OCI-LY7 (cell line): ENCODE measurements around the gene GPHN. TPM values are rescaled to one million over a fixed set of nuclear protein-coding genes. Genes with fewer than 3 reads are reported as not detected.
"Not testable (repeated sequence)": the region's sequence is repeated elsewhere in the genome, so short reads cannot be mapped to it uniquely, and the experiment has no call there.

Experiments used
- BruUV-seq: library from RNA; stranded (reverse); fragments of 400-500 nt; replicated peaks from 2 replicates; lab custom pipeline; 2021; lab: Mats Ljungman, UMichigan
- CTCF ChIA-PET: fragments of 300-600 bp; sonication (Branson Sonifier 250); formaldehyde crosslinking; loops from one replicate; lab custom pipeline; 2022; ENCODE audit warnings: antibody characterized with exemption; ENCODE audit not compliant: unreplicated experiment; lab: Charles Lee
- POLR2A ChIA-PET: fragments of 300-600 bp; sonication (Branson Sonifier 250); formaldehyde crosslinking; loops from one replicate; lab custom pipeline; 2022; ENCODE audit warnings: antibody characterized with exemption; lab: Charles Lee
- DNase-seq: peaks from one replicate; pipeline ENCODE4 v3.0.0-alpha.2; 2015; ENCODE audit warnings: low spot score
- H2AFZ ChIP-seq: fragments of 200-600 bp; sonication (generic), shearing (Covaris generic); 2 replicates; pipeline ENCODE4 v1.6.1; 2014; ENCODE audit warnings: mild to moderate bottlenecking, antibody characterized with exemption, low read length, moderate library complexity
- H3K27ac ChIP-seq: fragments of 200-600 bp; sonication (generic); 2 replicates; pipeline ENCODE4 v1.5.1; 2014; ENCODE audit warnings: mixed run types, low read depth, mild to moderate bottlenecking, moderate library complexity, low read length, inconsistent platforms; ENCODE audit not compliant: poor library complexity, severe bottlenecking
- H3K36me3 ChIP-seq: fragments of 200-600 bp; sonication (generic); 2 replicates; pipeline ENCODE4 v1.6.1; 2014; ENCODE audit warnings: mild to moderate bottlenecking, antibody characterized with exemption, low read length, moderate library complexity, mixed read lengths; ENCODE audit not compliant: insufficient read depth
- H3K4me1 ChIP-seq: fragments of 200-600 bp; sonication (generic); 2 replicates; pipeline ENCODE4 v1.5.1; 2014; ENCODE audit warnings: mild to moderate bottlenecking, low read length; ENCODE audit not compliant: insufficient read depth, poor library complexity, severe bottlenecking
- H3K4me2 ChIP-seq: fragments of 200-600 bp; sonication (generic); 2 replicates; pipeline ENCODE4 v1.6.1; 2014; ENCODE audit warnings: mild to moderate bottlenecking, low read length
- H3K4me3 ChIP-seq: fragments of 200-600 bp; sonication (generic); 2 replicates; pipeline ENCODE4 v1.5.1; 2014; ENCODE audit warnings: mild to moderate bottlenecking, low read depth, low read length; ENCODE audit not compliant: poor library complexity, severe bottlenecking
- H3K79me2 ChIP-seq: fragments of 200-600 bp; sonication (generic); 2 replicates; pipeline ENCODE4 v1.6.1; 2016; ENCODE audit warnings: low read depth, mild to moderate bottlenecking, low read length, moderate library complexity, mixed read lengths; ENCODE audit not compliant: insufficient read depth
- H3K9me2 ChIP-seq: fragments of 200-600 bp; sonication (generic); 2 replicates; pipeline ENCODE4 v1.6.1; 2016; ENCODE audit warnings: mild to moderate bottlenecking, low read length, mixed read lengths; ENCODE audit not compliant: insufficient read depth
- H3K9me3 ChIP-seq: fragments of 200-600 bp; sonication (generic); 2 replicates; pipeline ENCODE4 v1.6.1; 2014; ENCODE audit warnings: mild to moderate bottlenecking, mixed run types, low read length, mixed read lengths
- H4K20me1 ChIP-seq: fragments of 200-600 bp; sonication (generic); 2 replicates; pipeline ENCODE4 v1.6.1; 2014; ENCODE audit warnings: mild to moderate bottlenecking, antibody characterized with exemption, low read length, moderate library complexity, mixed read lengths; ENCODE audit not compliant: insufficient read depth
- EZH2phosphoT487 ChIP-seq: fragments of 200-600 bp; sonication (generic); IDR thresholded peaks from 2 replicates; pipeline ENCODE4 v1.6.1; 2018; ENCODE audit warnings: low read depth, borderline replicate concordance, mild to moderate bottlenecking, mixed run types, antibody characterized with exemption, low read length, moderate library complexity, mixed read lengths
- intact Hi-C: fragments of 100-400 bp; cut with micrococcal nuclease; formaldehyde crosslinking; loops from one replicate; pipeline ENCODE4 v1.10.0; 2022; ENCODE audit not compliant: unreplicated experiment
- total RNA-seq, 2 experiments: library from RNA; depleted of rRNA in 1 of 2; stranded (reverse); fragments of >200 nt in 1 of 2; shearing (Covaris generic) in 1 of 2; gene quantifications; 2 replicates each; pipeline ENCODE4 v1.2.3, GENCODE V29; 2014 to 2022
- TF ChIP-seq, protein P1 (sequence below): fragments of 200-600 bp; sonication (generic); conservative IDR thresholded peaks from 2 replicates; pipeline ENCODE4 v1.5.1; 2014; ENCODE audit warnings: mild to moderate bottlenecking, antibody characterized with exemption, low read length, moderate library complexity, mixed read lengths

Gene GPHN
- total RNA-seq, 2 experiments from 2014 or later, result not detected

DNA sequence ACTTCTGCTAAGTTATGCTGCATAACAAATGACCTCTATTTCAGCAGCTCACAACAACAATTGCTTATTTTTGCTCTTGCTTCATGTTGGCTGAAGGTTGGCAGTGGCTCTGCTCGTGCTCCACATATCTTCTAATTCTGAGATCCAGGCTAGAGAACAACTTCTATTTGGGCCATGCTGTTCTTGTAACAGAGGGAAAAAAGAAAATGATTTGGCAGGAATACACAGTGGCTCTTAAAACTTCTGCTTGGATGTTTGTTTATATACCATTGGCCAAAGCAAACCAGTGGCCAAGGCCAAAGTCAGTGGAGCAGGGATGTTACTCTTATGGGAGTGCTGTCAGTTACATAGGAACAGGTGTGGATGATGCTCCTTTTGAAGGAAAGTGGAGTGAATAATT lies 32.1 kb downstream of the GPHN start:
- no peak overlapping the region for H3K4me3 ChIP-seq
- no peak overlapping the region for H2AFZ ChIP-seq
- ChIA-PET POLR2A (no interaction called here), CTCF (no interaction called here)
- H3K79me2 ChIP-seq, result no peaks in the 10 kb centered on the region
- DNase-seq, result no peak
- H3K27ac ChIP-seq, result no peak overlapping the region
- intact Hi-C loops, result no loop called here
- H3K9me3 ChIP-seq, result no peaks in the 10 kb centered on the region
- H3K4me1 ChIP-seq, result no peaks in the 10 kb centered on the region
- no peaks in the 10 kb centered on the region for H3K36me3 ChIP-seq
- no peak overlapping the region for H3K4me2 ChIP-seq
- H4K20me1 ChIP-seq, result no peaks in the 10 kb centered on the region
- TF ChIP-seq, protein P1, sequence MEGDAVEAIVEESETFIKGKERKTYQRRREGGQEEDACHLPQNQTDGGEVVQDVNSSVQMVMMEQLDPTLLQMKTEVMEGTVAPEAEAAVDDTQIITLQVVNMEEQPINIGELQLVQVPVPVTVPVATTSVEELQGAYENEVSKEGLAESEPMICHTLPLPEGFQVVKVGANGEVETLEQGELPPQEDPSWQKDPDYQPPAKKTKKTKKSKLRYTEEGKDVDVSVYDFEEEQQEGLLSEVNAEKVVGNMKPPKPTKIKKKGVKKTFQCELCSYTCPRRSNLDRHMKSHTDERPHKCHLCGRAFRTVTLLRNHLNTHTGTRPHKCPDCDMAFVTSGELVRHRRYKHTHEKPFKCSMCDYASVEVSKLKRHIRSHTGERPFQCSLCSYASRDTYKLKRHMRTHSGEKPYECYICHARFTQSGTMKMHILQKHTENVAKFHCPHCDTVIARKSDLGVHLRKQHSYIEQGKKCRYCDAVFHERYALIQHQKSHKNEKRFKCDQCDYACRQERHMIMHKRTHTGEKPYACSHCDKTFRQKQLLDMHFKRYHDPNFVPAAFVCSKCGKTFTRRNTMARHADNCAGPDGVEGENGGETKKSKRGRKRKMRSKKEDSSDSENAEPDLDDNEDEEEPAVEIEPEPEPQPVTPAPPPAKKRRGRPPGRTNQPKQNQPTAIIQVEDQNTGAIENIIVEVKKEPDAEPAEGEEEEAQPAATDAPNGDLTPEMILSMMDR, result no peak
- no peak for TF ChIP-seq EZH2phosphoT487
- no peaks in the 10 kb centered on the region for H3K9me2 ChIP-seq
- no TSS peak for BruUV-seq

DNA sequence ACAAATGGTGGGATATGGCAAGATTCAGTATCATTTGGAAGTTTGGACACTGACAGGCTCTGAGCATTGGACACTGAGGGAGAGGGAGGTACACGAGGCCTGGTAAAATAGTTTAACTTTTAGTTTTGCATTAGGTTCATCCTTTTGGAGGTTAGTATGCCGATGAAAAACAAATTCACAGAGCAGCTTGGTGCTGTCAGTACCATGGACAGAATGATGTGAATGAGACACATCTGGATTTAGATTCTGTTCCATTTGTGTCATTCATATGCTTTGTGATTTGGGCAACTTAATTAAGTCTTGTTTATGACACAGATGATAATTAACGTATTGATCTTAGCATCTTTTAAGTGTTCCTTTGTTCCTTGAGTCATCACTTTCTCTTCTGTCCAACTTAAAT lies 33.7 kb downstream of the GPHN start:
- Histone ChIP-seq H4K20me1 (no peaks in the 10 kb centered on the region), H3K4me1 (no peaks in the 10 kb centered on the region), H3K79me2 (no peaks in the 10 kb centered on the region), H2AFZ (no peak overlapping the region), H3K27ac (no peak overlapping the region), H3K36me3 (no peaks in the 10 kb centered on the region), H3K9me2 (no peaks in the 10 kb centered on the region), H3K9me3 (no peaks in the 10 kb centered on the region), H3K4me3 (no peak overlapping the region), H3K4me2 (no peak overlapping the region)
- intact Hi-C loops, result no loop called here
- CTCF ChIA-PET, result no interaction called here
- POLR2A ChIA-PET, result no interaction called here
- no TSS peak for BruUV-seq
- DNase-seq, result no peak
- TF ChIP-seq, protein P1, result no peak
- no peak for TF ChIP-seq EZH2phosphoT487

DNA sequence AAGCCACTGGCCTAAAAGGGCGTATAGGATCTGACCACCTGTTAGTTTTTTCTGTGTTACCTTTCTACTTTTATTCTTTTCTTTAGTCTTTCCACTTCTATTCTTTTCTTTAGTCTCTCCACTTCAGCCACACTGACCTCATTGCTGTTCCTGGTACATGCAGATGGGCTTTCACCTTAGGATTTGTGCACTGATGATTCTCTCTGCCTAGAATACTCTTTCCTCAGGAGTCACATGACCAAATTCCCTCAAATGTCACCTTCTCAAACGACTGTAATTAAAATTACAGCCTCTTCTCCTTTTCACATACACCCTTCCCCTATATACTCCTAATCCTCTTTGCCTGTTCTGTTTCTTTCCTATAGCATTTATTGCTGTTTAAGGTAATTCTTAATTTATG lies 36.0 kb downstream of the GPHN start:
- intact Hi-C loops, result no loop called here
- Histone ChIP-seq H3K36me3 (no peaks in the 10 kb centered on the region), H3K4me2 (no peak overlapping the region), H2AFZ (no peak overlapping the region), H4K20me1 (no peaks in the 10 kb centered on the region), H3K9me3 (no peaks in the 10 kb centered on the region), H3K9me2 (no peaks in the 10 kb centered on the region), H3K27ac (no peak overlapping the region), H3K79me2 (no peaks in the 10 kb centered on the region), H3K4me3 (no peak overlapping the region), H3K4me1 (no peaks in the 10 kb centered on the region)
- ChIA-PET CTCF (no interaction called here), POLR2A (no interaction called here)
- no TSS peak for BruUV-seq
- no peak for DNase-seq
- no peak for TF ChIP-seq EZH2phosphoT487

DNA sequence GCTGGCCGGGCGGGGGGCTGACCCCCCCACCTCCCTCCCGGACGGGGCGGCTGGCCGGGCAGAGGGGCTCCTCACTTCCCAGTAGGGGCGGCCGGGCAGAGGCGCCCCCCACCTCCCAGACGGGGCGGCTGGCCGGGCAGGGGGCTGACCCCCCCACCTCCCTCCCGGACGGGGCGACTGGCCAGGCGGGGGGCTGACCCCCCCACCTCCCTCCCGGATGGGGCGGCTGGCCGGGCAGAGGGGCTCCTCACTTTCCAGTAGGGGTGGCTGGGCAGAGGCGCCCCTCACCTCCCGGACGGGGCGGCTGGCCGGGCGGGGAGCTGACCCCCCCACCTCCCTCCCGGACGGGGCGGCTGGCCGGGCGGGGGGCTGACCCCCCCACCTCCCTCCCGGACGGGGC lies 37.2 kb downstream of the GPHN start:
- H3K27ac ChIP-seq, H4K20me1 ChIP-seq, H3K4me3 ChIP-seq, BruUV-seq, H3K4me2 ChIP-seq, POLR2A ChIA-PET, H3K4me1 ChIP-seq, H3K9me3 ChIP-seq, H3K79me2 ChIP-seq, CTCF ChIA-PET, H3K9me2 ChIP-seq, DNase-seq, H3K36me3 ChIP-seq, H2AFZ ChIP-seq, intact Hi-C loops: not testable (repeated sequence)

DNA sequence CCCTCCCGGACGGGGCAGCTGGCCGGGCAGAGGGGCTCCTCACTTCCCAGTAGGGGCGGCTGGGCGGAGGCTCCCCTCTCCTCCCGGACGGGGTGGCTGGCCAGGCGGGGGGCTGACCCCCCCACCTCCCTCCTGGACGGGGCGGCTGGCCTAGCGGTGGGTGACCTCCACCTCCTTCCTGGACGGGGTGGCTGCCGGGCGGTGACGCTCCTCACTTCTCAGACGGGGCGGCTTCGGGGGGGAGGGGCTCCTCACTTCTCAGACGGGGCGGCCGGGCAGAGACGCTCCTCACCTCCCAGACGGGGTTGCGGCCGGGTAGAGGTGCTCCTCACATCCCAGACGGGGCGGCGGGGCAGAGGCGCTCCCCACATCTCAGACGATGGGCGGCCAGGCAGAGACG lies 37.8 kb downstream of the GPHN start:
- CTCF ChIA-PET, H3K9me2 ChIP-seq, intact Hi-C loops, H3K4me3 ChIP-seq, H3K79me2 ChIP-seq, H3K4me1 ChIP-seq, H3K36me3 ChIP-seq, DNase-seq, H3K4me2 ChIP-seq, BruUV-seq, H2AFZ ChIP-seq, POLR2A ChIA-PET, H4K20me1 ChIP-seq, H3K9me3 ChIP-seq, H3K27ac ChIP-seq: not testable (repeated sequence)
